Vagina (tissue), 2 donors: ENCODE data around the gene CHPF.

Experiments
- CTCF ChIP-seq, 3 experiments: fragments of 450-650 bp in 2 of 3; fragments of 200-600 bp in 1 of 3; sonication (generic) in 1 of 3; IDR thresholded peaks; one replicate each; pipeline ENCODE4 v1.5.1; 2017 to 2019; ENCODE audit warnings: antibody characterized with exemption in 3 of 3, mild to moderate bottlenecking in 2 of 3, moderate library complexity in 2 of 3
- POLR2AphosphoS5 ChIP-seq, 2 donors: sonication (generic); formaldehyde crosslinking; IDR thresholded peaks; one replicate each; pipeline ENCODE4 v1.9.0; 2017; ENCODE audit warnings: antibody characterized with exemption in 2 of 2, mild to moderate bottlenecking in 2 of 2, low read depth in 1 of 2; ENCODE audit not compliant: insufficient read depth in 1 of 2

DNA sequence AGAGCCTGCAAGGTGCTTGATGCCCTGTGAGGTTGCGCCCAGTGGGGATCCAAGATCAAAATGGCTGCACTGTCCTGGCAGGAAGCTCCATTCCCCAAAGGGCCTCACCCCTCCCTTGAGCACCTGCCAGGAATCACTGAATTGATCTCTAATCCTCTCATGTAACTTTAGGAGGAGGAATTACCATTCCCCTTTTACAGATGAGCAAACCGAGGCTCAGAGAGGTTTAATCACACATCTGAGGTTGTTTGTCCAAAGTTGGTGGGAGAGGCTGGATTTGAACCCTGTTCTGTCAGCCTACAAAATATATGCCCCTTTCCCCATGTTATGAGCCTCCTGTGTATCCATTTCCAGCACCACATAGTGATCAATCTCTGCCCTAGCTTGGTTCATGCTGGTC lies 18.8 kb downstream of the CHPF start:
- TF ChIP-seq CTCF (IDR thresholded peaks at IDR 0.05) = no peak
- TF ChIP-seq POLR2AphosphoS5 (IDR thresholded peaks at IDR 0.05; ENCODE audit: insufficient read depth in 1 of 2, low read depth in 1 of 2) = no peak
